Stimulated activated CD8-positive, alpha-beta memory T cell treated with anti-CD3 and anti-CD28 coated beads, Interleukin-7, amount 100 ng/mL, for 24 hours (primary cell): Measurements from ENCODE around the gene RGS6.

ENCODE experiments used
- DNase-seq: peaks from one replicate; pipeline ENCODE4 v3.0.0-alpha.2; 2020; ENCODE audit warnings: low read depth

The RGS6 gene

GRCh38 chr14:72610096-72610830 lies 678.0 kb downstream of the RGS6 start:
- DNase-seq = no peak

- DNase-seq = no peak
These were observed 678.6 kb downstream of the RGS6 start for GRCh38 chr14:72610831-72611200.

- DNase-seq = no peak
These were observed 679.3 kb downstream of the RGS6 start for GRCh38 chr14:72611506-72611905.

- DNase-seq = no peak
These were observed 679.8 kb downstream of the RGS6 start for GRCh38 chr14:72612041-72612440.

- DNase-seq = no peak
These were observed 681.2 kb downstream of the RGS6 start for GRCh38 chr14:72613231-72613974.

GRCh38 chr14:72613975-72614319 lies 681.7 kb downstream of the RGS6 start:
- no peak for DNase-seq

- DNase-seq = no peak
These were observed 682.1 kb downstream of the RGS6 start for GRCh38 chr14:72614365-72614764.

- DNase-seq = no peak
These were observed 682.7 kb downstream of the RGS6 start for GRCh38 chr14:72614891-72615415.

GRCh38 chr14:72615451-72616121 lies 683.4 kb downstream of the RGS6 start:
- DNase-seq = no peak
